ENCODE measurements around the gene ATP6V1E1. TPM values are rescaled to one million over a fixed set of nuclear protein-coding genes. Genes with fewer than 3 reads are reported as not detected.

ATP6V1E1 gene
- polyA plus RNA-seq, 1 experiment: 140 TPM

- no peak for DNase-seq (ENCODE audit: low read depth)
- ChIA-PET POLR2A (no interaction called here), CTCF (interaction anchor here (1.4 to 2.8 kb wide), 2 partner anchors 9 to 13 kb away, joined by 3 to 13 read pairs; no protein-coding TSS in a partner anchor)
- H3K4me3 ChIP-seq (ENCODE audit: low read depth, low read length): no peak overlapping the region
- no peaks in the 10 kb centered on the region for H3K36me3 ChIP-seq (ENCODE audit: control insufficient read depth, insufficient read depth, low read length)
- TF ChIP-seq CTCF (IDR thresholded peaks at IDR 0.05; ENCODE audit: insufficient read depth, low read depth, low read length): no peak
- no peaks in the 10 kb centered on the region for H3K27me3 ChIP-seq (ENCODE audit: control insufficient read depth, insufficient read depth, low read length)
These were observed 79.4 kb downstream of the ATP6V1E1 start for GRCh38 chr22:17549183-17549582.

- no peak for DNase-seq (ENCODE audit: low read depth)
- no peaks in the 10 kb centered on the region for H3K36me3 ChIP-seq (ENCODE audit: control insufficient read depth, insufficient read depth, low read length)
- CTCF ChIA-PET: interaction anchor here (1.4 to 2.8 kb wide), 2 partner anchors 10 to 12 kb away, joined by 3 to 13 read pairs; no protein-coding TSS in a partner anchor
- H3K27me3 ChIP-seq (ENCODE audit: control insufficient read depth, insufficient read depth, low read length): no peaks in the 10 kb centered on the region
- POLR2A ChIA-PET: no interaction called here
- H3K4me3 ChIP-seq (ENCODE audit: low read depth, low read length): no peak overlapping the region
- TF ChIP-seq CTCF (IDR thresholded peaks at IDR 0.05; ENCODE audit: insufficient read depth, low read depth, low read length): no peak
These were observed 79.9 kb downstream of the ATP6V1E1 start for GRCh38 chr22:17548756-17549035.

GRCh38 chr22:17548010-17548755 is 80.4 kb downstream of the ATP6V1E1 start:
- no peak for DNase-seq (ENCODE audit: low read depth)
- CTCF ChIA-PET: interaction anchor here (0.9 to 2.8 kb wide), 3 partner anchors 10 to 12 kb away, joined by 3 to 13 read pairs (median 3); no protein-coding TSS in a partner anchor
- POLR2A ChIA-PET: no interaction called here
- no peak for TF ChIP-seq CTCF (IDR thresholded peaks at IDR 0.05; ENCODE audit: insufficient read depth, low read depth, low read length)
- Histone ChIP-seq H3K4me3 (ENCODE audit: low read depth, low read length) (no peak overlapping the region), H3K27me3 (ENCODE audit: control insufficient read depth, insufficient read depth, low read length) (no peaks in the 10 kb centered on the region), H3K36me3 (ENCODE audit: control insufficient read depth, insufficient read depth, low read length) (no peaks in the 10 kb centered on the region)

- DNase-seq (ENCODE audit: low read depth): no peak
- ChIA-PET CTCF (no interaction called here), POLR2A (no interaction called here)
These were observed 86.1 kb downstream of the ATP6V1E1 start for GRCh38 chr22:17542452-17542851.

More at GRCh38 chr22:17542452-17542851, 86.1 kb downstream of the ATP6V1E1 start:
- H3K4me3 ChIP-seq (ENCODE audit: low read depth, low read length): no peak overlapping the region
- no peaks in the 10 kb centered on the region for H3K36me3 ChIP-seq (ENCODE audit: control insufficient read depth, insufficient read depth, low read length)
- no peak for TF ChIP-seq CTCF (IDR thresholded peaks at IDR 0.05; ENCODE audit: insufficient read depth, low read depth, low read length)
- H3K27me3 ChIP-seq (ENCODE audit: control insufficient read depth, insufficient read depth, low read length): no peaks in the 10 kb centered on the region; the same call in 1 of the 2 replicates

Other genes starting within 250 kb of the ATP6V1E1 start
- 0.07 TPM in 1 of 2 replicates, not detected in the other for gene SLC25A18, start 65.3 kb downstream of the ATP6V1E1 start, polyA plus RNA-seq (2011; rRNA removed)
- gene BCL2L13, start 10.0 kb upstream of the ATP6V1E1 start, polyA plus RNA-seq (2011; rRNA removed): 55.5 and 74.3 TPM in 2 replicates
- gene BID, start 145.7 kb upstream of the ATP6V1E1 start, polyA plus RNA-seq (2011; rRNA removed): 58.2 and 96.4 TPM in 2 replicates